ENCODE data around the gene PXYLP1.

DNA sequence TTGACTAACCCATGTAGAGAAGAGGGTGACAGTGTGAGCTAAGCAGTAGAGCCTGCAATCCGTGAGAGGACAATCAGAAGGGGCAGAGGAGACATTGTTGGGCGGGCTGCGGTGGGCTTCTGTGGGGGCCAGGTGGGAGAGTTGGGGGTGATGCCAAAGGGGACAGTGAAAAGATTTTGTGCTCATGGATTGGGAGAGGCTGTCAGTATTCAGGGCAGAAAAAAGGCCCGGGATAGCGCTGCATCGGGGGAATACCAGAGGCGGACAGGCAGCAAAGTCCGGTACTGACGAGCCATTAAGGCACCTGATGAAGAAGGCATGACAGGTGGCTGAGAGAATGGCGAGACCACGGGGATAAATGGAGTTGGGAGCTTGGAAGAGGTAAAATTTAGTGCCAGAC, 1.3 kb upstream of the PXYLP1 start:
- TF ChIP-seq, protein P1, sequence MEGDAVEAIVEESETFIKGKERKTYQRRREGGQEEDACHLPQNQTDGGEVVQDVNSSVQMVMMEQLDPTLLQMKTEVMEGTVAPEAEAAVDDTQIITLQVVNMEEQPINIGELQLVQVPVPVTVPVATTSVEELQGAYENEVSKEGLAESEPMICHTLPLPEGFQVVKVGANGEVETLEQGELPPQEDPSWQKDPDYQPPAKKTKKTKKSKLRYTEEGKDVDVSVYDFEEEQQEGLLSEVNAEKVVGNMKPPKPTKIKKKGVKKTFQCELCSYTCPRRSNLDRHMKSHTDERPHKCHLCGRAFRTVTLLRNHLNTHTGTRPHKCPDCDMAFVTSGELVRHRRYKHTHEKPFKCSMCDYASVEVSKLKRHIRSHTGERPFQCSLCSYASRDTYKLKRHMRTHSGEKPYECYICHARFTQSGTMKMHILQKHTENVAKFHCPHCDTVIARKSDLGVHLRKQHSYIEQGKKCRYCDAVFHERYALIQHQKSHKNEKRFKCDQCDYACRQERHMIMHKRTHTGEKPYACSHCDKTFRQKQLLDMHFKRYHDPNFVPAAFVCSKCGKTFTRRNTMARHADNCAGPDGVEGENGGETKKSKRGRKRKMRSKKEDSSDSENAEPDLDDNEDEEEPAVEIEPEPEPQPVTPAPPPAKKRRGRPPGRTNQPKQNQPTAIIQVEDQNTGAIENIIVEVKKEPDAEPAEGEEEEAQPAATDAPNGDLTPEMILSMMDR (IDR thresholded peaks at IDR 0.05 in 2 of 3, conservative IDR thresholded peaks at IDR 0.05 in 1 of 3; ENCODE audit: control insufficient read depth in 2 of 3, extremely low read depth in 1 of 3, insufficient read depth in 1 of 3, low read depth in 3 of 3, low read length in 3 of 3) = no peak
- TF ChIP-seq BRCA1 (IDR thresholded peaks at IDR 0.05; ENCODE audit: low read depth, low read length) (no peak), EGR1 (IDR thresholded peaks at IDR 0.05; ENCODE audit: borderline replicate concordance in 1 of 2, low read depth in 2 of 2, low read length in 2 of 2) (no peak), POLR2A (IDR thresholded peaks at IDR 0.05; ENCODE audit: low read depth, low read length) (no peak), CBX5 (IDR thresholded peaks at IDR 0.05; ENCODE audit: low read depth) (no peak), CHD4 (IDR thresholded peaks at IDR 0.05) (no peak), STAT1 (conservative IDR thresholded peaks at IDR 0.05) (no peak)
- TF ChIP-seq, protein P2, sequence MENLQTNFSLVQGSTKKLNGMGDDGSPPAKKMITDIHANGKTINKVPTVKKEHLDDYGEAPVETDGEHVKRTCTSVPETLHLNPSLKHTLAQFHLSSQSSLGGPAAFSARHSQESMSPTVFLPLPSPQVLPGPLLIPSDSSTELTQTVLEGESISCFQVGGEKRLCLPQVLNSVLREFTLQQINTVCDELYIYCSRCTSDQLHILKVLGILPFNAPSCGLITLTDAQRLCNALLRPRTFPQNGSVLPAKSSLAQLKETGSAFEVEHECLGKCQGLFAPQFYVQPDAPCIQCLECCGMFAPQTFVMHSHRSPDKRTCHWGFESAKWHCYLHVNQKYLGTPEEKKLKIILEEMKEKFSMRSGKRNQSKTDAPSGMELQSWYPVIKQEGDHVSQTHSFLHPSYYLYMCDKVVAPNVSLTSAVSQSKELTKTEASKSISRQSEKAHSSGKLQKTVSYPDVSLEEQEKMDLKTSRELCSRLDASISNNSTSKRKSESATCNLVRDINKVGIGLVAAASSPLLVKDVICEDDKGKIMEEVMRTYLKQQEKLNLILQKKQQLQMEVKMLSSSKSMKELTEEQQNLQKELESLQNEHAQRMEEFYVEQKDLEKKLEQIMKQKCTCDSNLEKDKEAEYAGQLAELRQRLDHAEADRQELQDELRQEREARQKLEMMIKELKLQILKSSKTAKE (IDR thresholded peaks at IDR 0.05; ENCODE audit: low read depth, poor library complexity, severe bottlenecking) = no peak
- TF ChIP-seq, protein P3, sequence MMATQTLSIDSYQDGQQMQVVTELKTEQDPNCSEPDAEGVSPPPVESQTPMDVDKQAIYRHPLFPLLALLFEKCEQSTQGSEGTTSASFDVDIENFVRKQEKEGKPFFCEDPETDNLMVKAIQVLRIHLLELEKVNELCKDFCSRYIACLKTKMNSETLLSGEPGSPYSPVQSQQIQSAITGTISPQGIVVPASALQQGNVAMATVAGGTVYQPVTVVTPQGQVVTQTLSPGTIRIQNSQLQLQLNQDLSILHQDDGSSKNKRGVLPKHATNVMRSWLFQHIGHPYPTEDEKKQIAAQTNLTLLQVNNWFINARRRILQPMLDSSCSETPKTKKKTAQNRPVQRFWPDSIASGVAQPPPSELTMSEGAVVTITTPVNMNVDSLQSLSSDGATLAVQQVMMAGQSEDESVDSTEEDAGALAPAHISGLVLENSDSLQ (IDR thresholded peaks at IDR 0.05) = no peak

Measured in GM12878 (cell line).